IgD-negative memory B cell (primary cell): ENCODE measurements around the gene TMEM115. TPM values are rescaled to one million over a fixed set of nuclear protein-coding genes. Genes with fewer than 3 reads are reported as not detected.
A peak's percentile ranks its signal among the peaks of the same experiment; 100 is the strongest.
"Not testable (repeated sequence)": the region's sequence is repeated elsewhere in the genome, so short reads cannot be mapped to it uniquely, and the experiment has no call there.

Experiments
- H3K27ac Mint-ChIP-seq, 3 donors: one replicate each; pipeline ENCODE4 v1.8.0; 2020 to 2022; ENCODE audit warnings: mild to moderate bottlenecking in 3 of 3, mixed read lengths in 3 of 3, moderate library complexity in 1 of 3
- H3K27me3 Mint-ChIP-seq: one replicate; pipeline ENCODE4 v1.8.0; 2021; ENCODE audit warnings: mixed read lengths
- H3K36me3 Mint-ChIP-seq: one replicate; pipeline ENCODE4 v1.8.0; 2020; ENCODE audit warnings: mild to moderate bottlenecking, mixed read lengths
- H3K4me1 Mint-ChIP-seq, 3 donors: one replicate each; pipeline ENCODE4 v1.8.0; 2020 to 2022; ENCODE audit warnings: mixed read lengths in 3 of 3, mild to moderate bottlenecking in 1 of 3
- H3K4me3 Mint-ChIP-seq, 4 donors: one replicate each; pipeline ENCODE4 v1.8.0; 2020 to 2022; ENCODE audit warnings: mild to moderate bottlenecking in 4 of 4, mixed read lengths in 4 of 4, moderate library complexity in 3 of 4
- H3K9me3 Mint-ChIP-seq, 3 donors: one replicate each; pipeline ENCODE4 v1.8.0; 2020 to 2021; ENCODE audit warnings: mixed read lengths in 3 of 3, mild to moderate bottlenecking in 1 of 3
- polyA plus RNA-seq: library from polyadenylated mRNA; unstranded; fragments of 300-500 nt; fragmentation: Illumina TruSeq; gene quantifications from one replicate; pipeline ENCODE4 v1.2.3, GENCODE V29; 2021

Gene TMEM115
- polyA plus RNA-seq, 1 donor from 2014 or later = 33.9 TPM

DNA sequence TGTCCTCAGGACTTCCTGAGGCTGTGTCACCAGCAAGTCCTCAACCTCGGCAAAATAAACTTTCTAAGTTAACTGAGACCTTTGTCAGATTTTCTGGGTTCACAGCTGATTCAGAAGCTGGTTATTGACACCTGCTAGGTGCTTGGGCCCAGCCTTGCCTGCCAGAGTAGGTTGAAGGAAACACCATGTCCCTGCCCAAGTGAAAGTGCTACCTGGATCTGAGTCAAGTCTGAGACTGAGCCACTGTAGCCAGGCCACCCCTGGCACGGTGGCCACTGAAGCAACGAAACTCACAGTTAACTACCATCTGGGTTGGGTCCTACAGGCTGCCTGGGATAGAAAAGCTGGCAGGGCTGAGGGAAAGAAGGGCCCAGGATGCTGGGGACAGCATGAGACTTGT is 45.0 kb downstream of the TMEM115 start:
- Mint-ChIP-seq H3K4me1 (peaks cover 12 to 28% (median 16%) of the 10 kb centered on the region in 3 donors), H3K27ac (peak overlapping the region in 1 of 3 donors; percentile 26), H3K27me3 (no peaks in the 10 kb centered on the region), H3K9me3 (no peaks in the 10 kb centered on the region), H3K4me3 (no peak overlapping the region), H3K36me3 (peaks cover 2% of the 10 kb centered on the region)

GRCh38 chr3:50312041-50312440 is 47.3 kb downstream of the TMEM115 start:
- not testable (repeated sequence) for H3K36me3 Mint-ChIP-seq, H3K4me3 Mint-ChIP-seq, H3K9me3 Mint-ChIP-seq, H3K27ac Mint-ChIP-seq, H3K27me3 Mint-ChIP-seq
- peaks cover 9 to 14% (median 10%) of the 10 kb centered on the region in 3 donors for H3K4me1 Mint-ChIP-seq

Other genes with a start within 250 kb of the TMEM115 start
- gene SEMA3F, start 204.2 kb downstream of the TMEM115 start, polyA plus RNA-seq = not detected
- gene GNAT1, start 167.9 kb downstream of the TMEM115 start, polyA plus RNA-seq = not detected
- gene SLC38A3, start 154.2 kb downstream of the TMEM115 start, polyA plus RNA-seq = not detected
- 689 TPM for gene GNAI2, start 123.3 kb downstream of the TMEM115 start, polyA plus RNA-seq
- gene SEMA3B, start 90.4 kb downstream of the TMEM115 start, polyA plus RNA-seq = not detected
- gene LSMEM2, start 80.4 kb downstream of the TMEM115 start, polyA plus RNA-seq = 0.30 TPM
- 58.6 TPM for gene IFRD2, start 67.1 kb downstream of the TMEM115 start, polyA plus RNA-seq
- gene HYAL3, start 60.1 kb downstream of the TMEM115 start, polyA plus RNA-seq = 5.3 TPM
- gene NAA80, start 60.1 kb downstream of the TMEM115 start, polyA plus RNA-seq = 20.5 TPM
- 0.14 TPM for gene HYAL1, start 55.9 kb downstream of the TMEM115 start, polyA plus RNA-seq
- gene HYAL2, start 36.8 kb downstream of the TMEM115 start, polyA plus RNA-seq = 7.3 TPM
- gene TUSC2, start 31.3 kb downstream of the TMEM115 start, polyA plus RNA-seq = 51.4 TPM
- gene RASSF1, start 18.7 kb downstream of the TMEM115 start, polyA plus RNA-seq = 155 TPM
- not detected for gene ZMYND10, start 13.8 kb downstream of the TMEM115 start, polyA plus RNA-seq
- gene NPRL2, start 8.7 kb downstream of the TMEM115 start, polyA plus RNA-seq = 30.4 TPM
- gene CYB561D2, start 8.7 kb downstream of the TMEM115 start, polyA plus RNA-seq = 63.3 TPM
- 0.11 TPM for gene CACNA2D2, start 144.1 kb upstream of the TMEM115 start, polyA plus RNA-seq
- 7.9 TPM for gene C3orf18, start 208.2 kb upstream of the TMEM115 start, polyA plus RNA-seq
- 30.5 TPM for gene HEMK1, start 210.0 kb upstream of the TMEM115 start, polyA plus RNA-seq